Gastroesophageal sphincter (tissue), 3 donors: ENCODE data around the gene SLC22A31.

Source experiments
- EP300 ChIP-seq: sonication (generic); formaldehyde crosslinking; IDR thresholded peaks from one replicate; pipeline ENCODE4 v1.6.1; 2017; ENCODE audit warnings: antibody characterized with exemption, mild to moderate bottlenecking
- POLR2A ChIP-seq, 2 donors: fragments of 450-650 bp; IDR thresholded peaks; one replicate each; pipeline ENCODE4 v1.6.1; 2017; ENCODE audit warnings: antibody characterized with exemption in 2 of 2, mild to moderate bottlenecking in 2 of 2, moderate library complexity in 1 of 2
- POLR2AphosphoS5 ChIP-seq: sonication (generic); formaldehyde crosslinking; IDR thresholded peaks from one replicate; pipeline ENCODE4 v1.6.1; 2017; ENCODE audit warnings: antibody characterized with exemption
- TF ChIP-seq, protein P1 (sequence below), 4 experiments: fragments of 200-600 bp in 2 of 4; fragments of 450-650 bp in 2 of 4; sonication (generic) in 1 of 4; IDR thresholded peaks; one replicate each; pipeline ENCODE4 v1.5.1; 2017 to 2019; ENCODE audit warnings: antibody characterized with exemption in 4 of 4, mild to moderate bottlenecking in 2 of 4, moderate library complexity in 2 of 4

DNA sequence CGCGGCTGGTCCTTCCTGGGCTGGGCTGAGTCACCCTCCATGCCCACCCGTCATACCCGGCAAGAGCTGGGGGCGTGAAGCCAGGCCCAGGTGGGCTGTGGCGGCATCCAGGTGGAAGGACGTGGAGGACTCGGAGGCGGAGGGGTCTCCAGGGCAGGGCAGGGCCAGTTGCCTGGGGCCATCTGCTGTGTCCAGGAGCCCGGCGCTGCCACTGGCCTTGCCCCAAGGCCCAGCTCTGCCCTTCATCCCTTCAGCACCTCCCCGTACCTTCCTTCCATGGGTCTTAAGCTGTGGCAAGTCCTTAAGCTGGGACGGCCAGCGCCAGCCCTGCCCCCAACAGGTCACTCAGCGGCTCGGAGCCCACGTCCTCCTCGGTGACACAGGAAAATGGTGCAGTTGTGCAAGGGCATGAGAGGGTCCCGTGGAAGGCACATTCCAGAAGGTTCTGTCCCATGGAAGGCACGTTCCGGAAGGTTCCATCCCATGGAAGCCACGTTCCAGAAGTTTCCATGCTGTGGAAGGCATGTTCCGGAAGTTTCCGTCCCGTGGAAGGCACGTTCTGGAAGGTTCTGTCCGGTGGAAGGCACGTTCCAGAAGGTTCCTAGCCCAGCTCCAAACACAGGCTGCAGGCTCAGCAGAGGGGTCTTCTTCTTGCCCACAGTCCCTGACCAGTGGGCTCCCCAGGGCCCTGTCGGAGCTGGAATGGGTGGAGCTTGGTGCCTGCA, 39.2 kb downstream of the SLC22A31 start:
- TF ChIP-seq, protein P1, sequence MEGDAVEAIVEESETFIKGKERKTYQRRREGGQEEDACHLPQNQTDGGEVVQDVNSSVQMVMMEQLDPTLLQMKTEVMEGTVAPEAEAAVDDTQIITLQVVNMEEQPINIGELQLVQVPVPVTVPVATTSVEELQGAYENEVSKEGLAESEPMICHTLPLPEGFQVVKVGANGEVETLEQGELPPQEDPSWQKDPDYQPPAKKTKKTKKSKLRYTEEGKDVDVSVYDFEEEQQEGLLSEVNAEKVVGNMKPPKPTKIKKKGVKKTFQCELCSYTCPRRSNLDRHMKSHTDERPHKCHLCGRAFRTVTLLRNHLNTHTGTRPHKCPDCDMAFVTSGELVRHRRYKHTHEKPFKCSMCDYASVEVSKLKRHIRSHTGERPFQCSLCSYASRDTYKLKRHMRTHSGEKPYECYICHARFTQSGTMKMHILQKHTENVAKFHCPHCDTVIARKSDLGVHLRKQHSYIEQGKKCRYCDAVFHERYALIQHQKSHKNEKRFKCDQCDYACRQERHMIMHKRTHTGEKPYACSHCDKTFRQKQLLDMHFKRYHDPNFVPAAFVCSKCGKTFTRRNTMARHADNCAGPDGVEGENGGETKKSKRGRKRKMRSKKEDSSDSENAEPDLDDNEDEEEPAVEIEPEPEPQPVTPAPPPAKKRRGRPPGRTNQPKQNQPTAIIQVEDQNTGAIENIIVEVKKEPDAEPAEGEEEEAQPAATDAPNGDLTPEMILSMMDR (IDR thresholded peaks at IDR 0.05), result no peak
- TF ChIP-seq POLR2A (IDR thresholded peaks at IDR 0.05) (no peak), EP300 (no peak), POLR2AphosphoS5 (no peak)
